GM12878 (cell line): Measurements from ENCODE around the gene NEDD8. TPM values are rescaled to one million over a fixed set of nuclear protein-coding genes. Genes with fewer than 3 reads are reported as not detected.
A peak's percentile ranks its signal among the peaks of the same experiment; 100 is the strongest.

Source experiments
- BCL3 ChIP-seq: IDR thresholded peaks from 2 replicates; pipeline ENCODE4 v1.6.1; 2011; ENCODE audit warnings: borderline replicate concordance, low read depth, mild to moderate bottlenecking, moderate library complexity, low read length; ENCODE audit not compliant: insufficient read depth, poor library complexity, severe bottlenecking
- BRCA1 ChIP-seq: IDR thresholded peaks from 2 replicates; pipeline ENCODE4 v1.6.1; 2011; ENCODE audit warnings: low read depth, low read length, improper control_type of control experiment
- CTCF ChIP-seq, 3 experiments: IDR thresholded peaks in 2 of 3; conservative IDR thresholded peaks in 1 of 3; 2 replicates each; pipeline ENCODE4 v1.5.1; 2011; ENCODE audit warnings: low read depth in 3 of 3, low read length in 3 of 3, mild to moderate bottlenecking in 3 of 3, control low read depth in 2 of 3, moderate library complexity in 2 of 3, inconsistent platforms in 1 of 3, mixed read lengths in 1 of 3; ENCODE audit not compliant: control insufficient read depth in 2 of 3, insufficient read depth in 1 of 3; ENCODE audit errors: extremely low read depth in 1 of 3
- EP300 ChIP-seq, 2 experiments: fragments of 150-350 bp in 1 of 2; IDR thresholded peaks; 2 replicates each; pipeline ENCODE4 v1.6.1; 2011 to 2012; ENCODE audit warnings: low read depth in 2 of 2, low read length in 2 of 2, borderline replicate concordance in 1 of 2, improper control_type of control experiment in 1 of 2, inconsistent platforms in 1 of 2; ENCODE audit not compliant: control insufficient read depth in 1 of 2
- ETV6 ChIP-seq, 2 experiments: fragments of 450-650 bp in 1 of 2; IDR thresholded peaks in 1 of 2; conservative IDR thresholded peaks in 1 of 2; 2 replicates each; pipeline ENCODE4 v1.6.1; 2014; ENCODE audit warnings: antibody characterized with exemption in 1 of 2, borderline replicate concordance in 1 of 2, low read depth in 1 of 2, mild to moderate bottlenecking in 1 of 2, moderate library complexity in 1 of 2
- NKRF ChIP-seq: fragments of 450-650 bp; conservative IDR thresholded peaks from 2 replicates; pipeline ENCODE4 v1.6.1; 2017; ENCODE audit warnings: mild to moderate bottlenecking, moderate library complexity
- POU2F2 ChIP-seq: IDR thresholded peaks from 3 replicates; pipeline ENCODE4 v1.6.1; 2011; ENCODE audit warnings: low read depth, mild to moderate bottlenecking, low read length, borderline replicate concordance
- ZBED1 ChIP-seq: IDR thresholded peaks from 2 replicates; pipeline ENCODE4 v1.6.1; 2016; ENCODE audit warnings: borderline replicate concordance
- ZNF622 ChIP-seq: fragments of 450-650 bp; IDR thresholded peaks from 2 replicates; pipeline ENCODE4 v1.6.1; 2017; ENCODE audit warnings: mild to moderate bottlenecking, inconsistent platforms
- polyA plus RNA-seq, 11 experiments: library from polyadenylated mRNA; depleted of rRNA in 4 of 11; unstranded in 6 of 11; stranded (reverse) in 5 of 11; fragments of >200 nt; fragmentation: Nextera tagmentation in 4 of 11; fragmentation: Illumina TruSeq in 1 of 11; extraction: Ambion mirVana in 4 of 11; extraction: Trizol in 1 of 11; gene quantifications; 1 replicate in 1 of 11; 2 replicates in 10 of 11; pipeline versions ENCODE4 v1.2.1 to v1.2.3, GENCODE V29; 2011 to 2016; ENCODE audit warnings: inconsistent platforms in 2 of 11, missing spikeins in 2 of 11, low read depth in 1 of 11
- total RNA-seq, 4 experiments: library from RNA; depleted of rRNA in 3 of 4; stranded (reverse); fragments of >200 nt in 3 of 4; fragmentation: Illumina TruSeq in 1 of 4; extraction: Trizol in 1 of 4; gene quantifications; 2 replicates each; pipeline versions ENCODE4 v1.2.1 to v1.2.3, GENCODE V29; 2013 to 2021

NEDD8 gene
- total and polyA plus RNA-seq, 10 of the 15 experiments (the other 5 are each of a cell fraction or from before 2014, with no cell fraction given) = 164 to 991 (median 300) TPM

GRCh38 chr14:24241829-24242443, 9.8 kb upstream of the NEDD8 start (continued):
- TF ChIP-seq BCL3 (no peak), ZNF622 (no peak), ZBED1 (no peak), POU2F2 (no peak), ETV6 (conservative IDR thresholded peaks at IDR 0.05 in 1 of 2, IDR thresholded peaks at IDR 0.05 in 1 of 2; ENCODE audit: borderline replicate concordance in 1 of 2, low read depth in 1 of 2) (no peak), EP300 (IDR thresholded peaks at IDR 0.05; ENCODE audit: borderline replicate concordance in 1 of 2, control insufficient read depth in 1 of 2, low read depth in 2 of 2, low read length in 2 of 2) (no peak), NKRF (no peak), BRCA1 (peak; percentile 4; the same call in 1 of the 2 replicates), CTCF (IDR thresholded peaks at IDR 0.05 in 2 of 3, conservative IDR thresholded peaks at IDR 0.05 in 1 of 3; ENCODE audit: control insufficient read depth in 2 of 3, extremely low read depth in 1 of 3, insufficient read depth in 1 of 3, low read depth in 3 of 3, low read length in 3 of 3) (peak; percentile 17 to 52 (median 19); a peak in 3 of 6 replicates)
